Astrocyte (in vitro differentiated cells and primary cell): ENCODE results near the gene NBEA. TPM values are rescaled to one million over a fixed set of nuclear protein-coding genes. Genes with fewer than 3 reads are reported as not detected.
A peak's percentile ranks its signal among the peaks of the same experiment; 100 is the strongest.

Source experiments
- DNase-seq: peaks from one replicate; pipeline ENCODE4 v3.0.0-alpha.2; 2010; ENCODE audit warnings: low read depth
- FAIRE-seq: peaks from 2 replicates; lab custom pipeline; 2011; peaks lifted over from hg19 to GRCh38; lab: Jason Lieb, UNC
- H2AFZ ChIP-seq: 2 replicates; pipeline ENCODE4 v1.6.0; 2012; ENCODE audit warnings: low read depth, low read length, inconsistent platforms
- H3K27ac ChIP-seq: 2 replicates; pipeline ENCODE4 v1.5.1; 2011; ENCODE audit warnings: low read depth, low read length, inconsistent platforms
- H3K27me3 ChIP-seq: 2 replicates; pipeline ENCODE4 v1.6.0; 2011; ENCODE audit warnings: low read length, inconsistent platforms; ENCODE audit not compliant: insufficient read depth
- H3K36me3 ChIP-seq: 2 replicates; pipeline ENCODE4 v1.5.1; 2011; ENCODE audit warnings: low read length, inconsistent platforms; ENCODE audit not compliant: insufficient read depth
- H3K4me1 ChIP-seq: 2 replicates; pipeline ENCODE4 v1.5.1; 2011; ENCODE audit warnings: low read length, inconsistent platforms; ENCODE audit not compliant: insufficient read depth
- H3K4me2 ChIP-seq: 2 replicates; pipeline ENCODE4 v1.6.0; 2012; ENCODE audit warnings: low read length, inconsistent platforms
- H3K4me3 ChIP-seq: 2 replicates; pipeline ENCODE4 v1.5.1; 2011; ENCODE audit warnings: low read depth, mild to moderate bottlenecking, low read length, inconsistent platforms; ENCODE audit not compliant: insufficient read depth
- H3K79me2 ChIP-seq: 2 replicates; pipeline ENCODE4 v1.6.0; 2012; ENCODE audit warnings: mild to moderate bottlenecking, low read length, inconsistent platforms; ENCODE audit not compliant: insufficient read depth
- H3K9ac ChIP-seq: 2 replicates; pipeline ENCODE4 v1.6.0; 2012; ENCODE audit warnings: mild to moderate bottlenecking, low read length, inconsistent platforms
- H3K9me3 ChIP-seq: 2 replicates; pipeline ENCODE4 v1.5.1; 2012; ENCODE audit warnings: low read depth, mild to moderate bottlenecking, low read length, inconsistent platforms; ENCODE audit not compliant: insufficient read depth
- H4K20me1 ChIP-seq: 2 replicates; pipeline ENCODE4 v1.6.0; 2012; ENCODE audit warnings: low read length, inconsistent platforms; ENCODE audit not compliant: insufficient read depth
- H3K27ac Mint-ChIP-seq: one replicate; pipeline ENCODE4 v1.8.0; 2021; ENCODE audit warnings: mild to moderate bottlenecking, mixed read lengths; ENCODE audit not compliant: unreplicated experiment
- H3K27me3 Mint-ChIP-seq: one replicate; pipeline ENCODE4 v1.8.0; 2021; ENCODE audit warnings: low read depth, mixed read lengths; ENCODE audit not compliant: unreplicated experiment
- H3K36me3 Mint-ChIP-seq: one replicate; pipeline ENCODE4 v1.8.0; 2021; ENCODE audit warnings: low read depth, mixed read lengths; ENCODE audit not compliant: unreplicated experiment
- H3K4me1 Mint-ChIP-seq: one replicate; pipeline ENCODE4 v1.8.0; 2021; ENCODE audit warnings: low read depth, mixed read lengths; ENCODE audit not compliant: unreplicated experiment
- H3K4me3 Mint-ChIP-seq: one replicate; pipeline ENCODE4 v1.8.0; 2021; ENCODE audit warnings: mild to moderate bottlenecking, moderate library complexity, mixed read lengths; ENCODE audit not compliant: unreplicated experiment
- H3K9me3 Mint-ChIP-seq: one replicate; pipeline ENCODE4 v1.8.0; 2021; ENCODE audit warnings: mild to moderate bottlenecking, mixed read lengths; ENCODE audit not compliant: unreplicated experiment
- EZH2 ChIP-seq: IDR thresholded peaks from 2 replicates; pipeline ENCODE4 v1.6.1; 2012; ENCODE audit warnings: mild to moderate bottlenecking, low read length, inconsistent platforms; ENCODE audit not compliant: insufficient read depth
- total RNA-seq: library from RNA; stranded (reverse); gene quantifications from 2 replicates; pipeline ENCODE4 v1.2.1, GENCODE V29; 2021
- TF ChIP-seq, protein P1 (sequence below): IDR thresholded peaks from 2 replicates; pipeline ENCODE4 v1.5.1; 2011; ENCODE audit warnings: low read depth, mild to moderate bottlenecking, inconsistent platforms, low read length, moderate library complexity; ENCODE audit not compliant: insufficient read depth

NBEA gene
- total RNA-seq, 1 donor from 2014 or later: 7.8 TPM

DNA sequence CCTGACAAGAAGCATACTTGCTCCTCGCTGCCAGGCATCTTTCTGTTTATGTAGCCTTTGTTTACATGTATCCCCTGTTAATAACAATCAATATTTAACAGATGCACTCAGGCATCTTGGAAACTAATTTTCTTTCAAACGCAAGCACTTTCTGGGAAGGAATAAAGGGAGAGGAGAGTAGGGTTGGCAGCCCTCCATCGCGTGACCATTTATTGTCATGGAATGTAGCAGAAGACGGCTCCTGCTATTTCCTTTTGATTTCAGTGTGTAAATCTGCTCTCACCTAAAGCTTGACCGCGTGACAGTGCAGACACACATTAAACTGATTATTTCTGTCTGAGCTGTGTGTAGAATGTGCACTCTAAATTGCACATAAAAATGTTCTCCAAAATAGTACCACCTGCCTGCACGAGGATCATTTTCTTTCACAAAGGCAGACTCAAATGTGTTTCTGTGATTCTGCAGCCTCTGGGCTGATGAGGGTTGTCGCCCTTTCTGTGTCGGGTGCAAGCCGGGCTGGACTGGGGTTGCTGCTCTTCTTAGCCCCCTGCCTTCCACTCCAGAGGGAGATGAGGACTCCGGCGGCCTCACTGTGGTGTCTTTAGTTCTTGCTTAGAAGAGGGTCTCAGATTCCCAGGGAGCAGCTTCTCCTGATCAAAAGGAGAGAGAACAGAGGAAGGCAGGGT, 757.9 kb downstream of the NBEA start:
- peaks cover 14% of the 10 kb centered on the region for H3K4me1 Mint-ChIP-seq
- H4K20me1 ChIP-seq: no peaks in the 10 kb centered on the region

DNA sequence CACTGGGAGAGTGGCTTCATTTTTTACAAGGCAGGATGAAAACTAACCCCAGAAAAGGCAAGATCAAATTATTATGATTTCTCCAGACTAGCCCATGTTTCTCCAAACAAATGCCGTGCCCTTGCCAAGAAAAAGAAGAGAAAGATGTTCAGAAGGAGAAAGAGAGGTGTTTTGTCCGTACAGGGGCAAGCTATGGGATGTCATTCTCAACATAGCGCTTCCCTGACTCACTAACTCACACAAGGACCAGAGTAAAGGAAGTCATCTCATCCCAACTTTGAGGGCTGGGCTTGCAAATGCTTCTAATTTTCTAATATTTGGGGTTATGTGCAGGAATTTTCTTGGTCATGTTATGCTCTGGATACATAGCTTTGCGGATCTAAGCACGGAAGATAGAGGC, 758.6 kb downstream of the NBEA start:
- H3K4me1 Mint-ChIP-seq: peaks cover 14% of the 10 kb centered on the region
- Histone ChIP-seq H3K36me3 (no peaks in the 10 kb centered on the region), H4K20me1 (no peaks in the 10 kb centered on the region), H3K4me1 (peaks cover 34% of the 10 kb centered on the region), H3K9ac (peak overlapping the region; percentile 65), H3K4me2 (peak overlapping the region; percentile 78), H3K79me2 (no peaks in the 10 kb centered on the region), H2AFZ (no peak overlapping the region), H3K27ac (peak overlapping the region; percentile 83), H3K4me3 (peak overlapping the region; percentile 32), H3K9me3 (no peaks in the 10 kb centered on the region), H3K27me3 (no peaks in the 10 kb centered on the region)
- H3K27me3 Mint-ChIP-seq: peaks cover 2% of the 10 kb centered on the region
- FAIRE-seq: peak; percentile 96
- H3K9me3 Mint-ChIP-seq: no peaks in the 10 kb centered on the region
- no peak overlapping the region for H3K27ac Mint-ChIP-seq
- no peaks in the 10 kb centered on the region for H3K36me3 Mint-ChIP-seq
- DNase-seq: peak; percentile 74
- TF ChIP-seq, protein P1, sequence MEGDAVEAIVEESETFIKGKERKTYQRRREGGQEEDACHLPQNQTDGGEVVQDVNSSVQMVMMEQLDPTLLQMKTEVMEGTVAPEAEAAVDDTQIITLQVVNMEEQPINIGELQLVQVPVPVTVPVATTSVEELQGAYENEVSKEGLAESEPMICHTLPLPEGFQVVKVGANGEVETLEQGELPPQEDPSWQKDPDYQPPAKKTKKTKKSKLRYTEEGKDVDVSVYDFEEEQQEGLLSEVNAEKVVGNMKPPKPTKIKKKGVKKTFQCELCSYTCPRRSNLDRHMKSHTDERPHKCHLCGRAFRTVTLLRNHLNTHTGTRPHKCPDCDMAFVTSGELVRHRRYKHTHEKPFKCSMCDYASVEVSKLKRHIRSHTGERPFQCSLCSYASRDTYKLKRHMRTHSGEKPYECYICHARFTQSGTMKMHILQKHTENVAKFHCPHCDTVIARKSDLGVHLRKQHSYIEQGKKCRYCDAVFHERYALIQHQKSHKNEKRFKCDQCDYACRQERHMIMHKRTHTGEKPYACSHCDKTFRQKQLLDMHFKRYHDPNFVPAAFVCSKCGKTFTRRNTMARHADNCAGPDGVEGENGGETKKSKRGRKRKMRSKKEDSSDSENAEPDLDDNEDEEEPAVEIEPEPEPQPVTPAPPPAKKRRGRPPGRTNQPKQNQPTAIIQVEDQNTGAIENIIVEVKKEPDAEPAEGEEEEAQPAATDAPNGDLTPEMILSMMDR: no peak
- TF ChIP-seq EZH2: no peak
- H3K4me3 Mint-ChIP-seq: no peak overlapping the region

More for the DNA sequence above, 757.9 kb downstream of the NBEA start:
- no peaks in the 10 kb centered on the region for H3K27me3 ChIP-seq
- H2AFZ ChIP-seq: peak overlapping the region; percentile 32
- Mint-ChIP-seq H3K27ac (no peak overlapping the region), H3K36me3 (no peaks in the 10 kb centered on the region), H3K9me3 (no peaks in the 10 kb centered on the region), H3K27me3 (peaks cover 2% of the 10 kb centered on the region), H3K4me3 (no peak overlapping the region)
- H3K9me3 ChIP-seq: no peaks in the 10 kb centered on the region
- DNase-seq (peak; percentile 63), FAIRE-seq (peak; percentile 63)
- H3K27ac ChIP-seq: peak overlapping the region; percentile 83
- H3K4me1 ChIP-seq: peaks cover 34% of the 10 kb centered on the region
- H3K4me2 ChIP-seq: peak overlapping the region; percentile 78
- peak overlapping the region; percentile 65 for H3K9ac ChIP-seq
- no peaks in the 10 kb centered on the region for H3K36me3 ChIP-seq
- TF ChIP-seq EZH2: no peak
- TF ChIP-seq, protein P1: no peak
- H3K79me2 ChIP-seq: no peaks in the 10 kb centered on the region
- H3K4me3 ChIP-seq: peak overlapping the region; percentile 43

DNA sequence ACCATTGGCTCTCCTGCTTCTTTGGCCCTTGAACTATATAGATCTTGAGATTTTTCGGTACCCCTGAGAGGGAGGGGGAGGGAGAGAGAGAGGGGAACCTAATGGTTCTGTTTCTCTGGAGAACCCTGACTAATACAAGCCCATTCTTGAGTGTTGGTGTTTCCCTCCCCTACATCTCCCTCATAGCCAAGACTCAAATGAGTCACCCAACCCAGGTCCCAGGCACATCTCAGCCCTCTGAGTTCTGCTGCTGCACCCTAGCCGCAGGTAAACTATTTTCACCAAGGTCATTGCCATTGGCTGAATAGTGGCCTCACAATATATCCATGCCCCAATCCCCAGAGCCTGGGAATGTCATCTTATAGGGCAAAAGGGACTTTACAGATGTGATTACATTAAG, 760.2 kb downstream of the NBEA start:
- peaks cover 30% of the 10 kb centered on the region for H3K4me1 ChIP-seq
- Mint-ChIP-seq H3K27ac (no peak overlapping the region), H3K4me1 (peaks cover 14% of the 10 kb centered on the region), H3K9me3 (no peaks in the 10 kb centered on the region), H3K27me3 (peaks cover 2% of the 10 kb centered on the region), H3K36me3 (no peaks in the 10 kb centered on the region), H3K4me3 (no peak overlapping the region)
- no peaks in the 10 kb centered on the region for H3K27me3 ChIP-seq
- DNase-seq: no peak
- no peak for TF ChIP-seq EZH2
- no peak overlapping the region for H2AFZ ChIP-seq
- no peaks in the 10 kb centered on the region for H3K9me3 ChIP-seq
- FAIRE-seq: no peak
- no peak overlapping the region for H3K27ac ChIP-seq
- H3K4me3 ChIP-seq: no peak overlapping the region
- no peaks in the 10 kb centered on the region for H3K36me3 ChIP-seq
- H3K79me2 ChIP-seq: no peaks in the 10 kb centered on the region
- H4K20me1 ChIP-seq: no peaks in the 10 kb centered on the region
- no peak overlapping the region for H3K9ac ChIP-seq
- no peak overlapping the region for H3K4me2 ChIP-seq
